HL-60 (cell line): ENCODE data around the gene MAP4K4.

Experiments
- REST ChIP-seq: IDR thresholded peaks from 2 replicates; pipeline ENCODE4 v1.6.1; 2012; ENCODE audit warnings: low read depth; ENCODE audit not compliant: insufficient replicate concordance
- TF ChIP-seq, protein P1 (sequence below): IDR thresholded peaks from one replicate; pipeline ENCODE4 v1.5.1; 2011; ENCODE audit warnings: low read length, control low read depth, inconsistent platforms; ENCODE audit not compliant: insufficient read depth

DNA sequence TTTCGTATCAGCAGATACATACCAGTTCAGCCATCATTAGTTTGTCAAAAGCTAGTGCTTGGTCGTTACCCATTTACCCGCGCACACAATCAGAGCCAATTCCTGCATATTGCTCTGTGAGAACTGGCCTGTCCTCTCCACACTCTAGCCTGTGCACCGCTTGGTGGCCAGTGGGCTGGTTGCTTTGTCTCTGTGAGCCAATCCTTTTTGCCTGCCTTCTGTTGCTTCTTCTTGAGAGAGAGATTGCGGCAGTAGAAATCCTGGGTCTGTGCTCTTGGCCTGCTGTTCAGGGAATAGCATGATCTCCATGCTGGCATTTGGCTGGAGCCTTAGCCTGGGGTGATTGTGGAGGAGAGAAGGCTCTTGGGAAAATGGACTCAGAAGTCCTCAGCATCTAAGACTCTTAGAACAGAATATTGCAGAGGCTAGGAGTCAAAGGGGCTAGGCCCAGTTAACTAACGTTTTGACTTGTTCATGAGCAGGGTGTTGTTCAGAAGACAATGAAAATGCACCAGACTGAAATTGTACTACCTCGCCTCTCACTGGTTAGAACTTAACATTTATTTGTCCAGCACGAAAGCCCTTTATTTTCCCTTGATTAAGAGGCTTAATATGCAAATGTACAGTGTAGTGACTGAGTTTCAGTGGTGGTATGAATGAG lies 37.1 kb downstream of the MAP4K4 start:
- no peak for TF ChIP-seq REST
- TF ChIP-seq, protein P1, sequence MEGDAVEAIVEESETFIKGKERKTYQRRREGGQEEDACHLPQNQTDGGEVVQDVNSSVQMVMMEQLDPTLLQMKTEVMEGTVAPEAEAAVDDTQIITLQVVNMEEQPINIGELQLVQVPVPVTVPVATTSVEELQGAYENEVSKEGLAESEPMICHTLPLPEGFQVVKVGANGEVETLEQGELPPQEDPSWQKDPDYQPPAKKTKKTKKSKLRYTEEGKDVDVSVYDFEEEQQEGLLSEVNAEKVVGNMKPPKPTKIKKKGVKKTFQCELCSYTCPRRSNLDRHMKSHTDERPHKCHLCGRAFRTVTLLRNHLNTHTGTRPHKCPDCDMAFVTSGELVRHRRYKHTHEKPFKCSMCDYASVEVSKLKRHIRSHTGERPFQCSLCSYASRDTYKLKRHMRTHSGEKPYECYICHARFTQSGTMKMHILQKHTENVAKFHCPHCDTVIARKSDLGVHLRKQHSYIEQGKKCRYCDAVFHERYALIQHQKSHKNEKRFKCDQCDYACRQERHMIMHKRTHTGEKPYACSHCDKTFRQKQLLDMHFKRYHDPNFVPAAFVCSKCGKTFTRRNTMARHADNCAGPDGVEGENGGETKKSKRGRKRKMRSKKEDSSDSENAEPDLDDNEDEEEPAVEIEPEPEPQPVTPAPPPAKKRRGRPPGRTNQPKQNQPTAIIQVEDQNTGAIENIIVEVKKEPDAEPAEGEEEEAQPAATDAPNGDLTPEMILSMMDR = no peak
